ENCODE data around the gene FBXO9.

The FBXO9 gene

GRCh38 chr6:53069427-53069826 is 4.2 kb downstream of the FBXO9 start:
- DNase-seq = no peak

GRCh38 chr6:53070806-53071205 is 5.6 kb downstream of the FBXO9 start:
- DNase-seq = no peak
- in situ Hi-C loops (cut with HindIII; ENCODE audit: low pct_ligation_motif_present, low pct_unique_long_range_greater_than_20kb, low sequenced_read_pairs) = no loop called here

More at GRCh38 chr6:53069427-53069826, 4.2 kb downstream of the FBXO9 start:
- in situ Hi-C loops (cut with HindIII; ENCODE audit: low pct_ligation_motif_present, low pct_unique_long_range_greater_than_20kb, low sequenced_read_pairs) = no loop called here

- DNase-seq = no peak
- in situ Hi-C loops (cut with HindIII; ENCODE audit: low pct_ligation_motif_present, low pct_unique_long_range_greater_than_20kb, low sequenced_read_pairs) = no loop called here
Measured at GRCh38 chr6:53074347-53074746, 9.1 kb downstream of the FBXO9 start.

GRCh38 chr6:53080813-53081212 is 15.6 kb downstream of the FBXO9 start:
- in situ Hi-C loops (cut with HindIII; ENCODE audit: low pct_ligation_motif_present, low pct_unique_long_range_greater_than_20kb, low sequenced_read_pairs) = no loop called here
- DNase-seq = no peak

- in situ Hi-C loops (cut with HindIII; ENCODE audit: low pct_ligation_motif_present, low pct_unique_long_range_greater_than_20kb, low sequenced_read_pairs) = no loop called here
- DNase-seq = no peak
Measured at GRCh38 chr6:53086302-53086701, 21.1 kb downstream of the FBXO9 start.

GRCh38 chr6:53089948-53090347 is 24.7 kb downstream of the FBXO9 start:
- in situ Hi-C loops (cut with HindIII; ENCODE audit: low pct_ligation_motif_present, low pct_unique_long_range_greater_than_20kb, low sequenced_read_pairs) = no loop called here

GRCh38 chr6:53090576-53090975 is 25.4 kb downstream of the FBXO9 start:
- in situ Hi-C loops (cut with HindIII; ENCODE audit: low pct_ligation_motif_present, low pct_unique_long_range_greater_than_20kb, low sequenced_read_pairs) = no loop called here
- DNase-seq = no peak

More at GRCh38 chr6:53089948-53090347, 24.7 kb downstream of the FBXO9 start:
- DNase-seq = no peak

GRCh38 chr6:53095270-53095669 is 30.1 kb downstream of the FBXO9 start:
- in situ Hi-C loops (cut with HindIII; ENCODE audit: low pct_ligation_motif_present, low pct_unique_long_range_greater_than_20kb, low sequenced_read_pairs) = no loop called here
- DNase-seq = no peak

- peak; percentile 6 for DNase-seq
- in situ Hi-C loops (cut with HindIII; ENCODE audit: low pct_ligation_motif_present, low pct_unique_long_range_greater_than_20kb, low sequenced_read_pairs) = no loop called here
Measured at GRCh38 chr6:53095716-53096115, 30.5 kb downstream of the FBXO9 start.

- in situ Hi-C loops (cut with HindIII; ENCODE audit: low pct_ligation_motif_present, low pct_unique_long_range_greater_than_20kb, low sequenced_read_pairs) = no loop called here
- DNase-seq = no peak
Measured at GRCh38 chr6:53100561-53100960, 35.4 kb downstream of the FBXO9 start.

GRCh38 chr6:53101006-53101405 is 35.8 kb downstream of the FBXO9 start:
- in situ Hi-C loops (cut with HindIII; ENCODE audit: low pct_ligation_motif_present, low pct_unique_long_range_greater_than_20kb, low sequenced_read_pairs) = no loop called here
- DNase-seq = no peak

GRCh38 chr6:53103993-53104675 is 38.9 kb downstream of the FBXO9 start:
- peak; percentile 55 for DNase-seq

GRCh38 chr6:53104916-53105315 is 39.7 kb downstream of the FBXO9 start:
- no peak for DNase-seq
- in situ Hi-C loops (cut with HindIII; ENCODE audit: low pct_ligation_motif_present, low pct_unique_long_range_greater_than_20kb, low sequenced_read_pairs) = no loop called here

More at GRCh38 chr6:53103993-53104675, 38.9 kb downstream of the FBXO9 start:
- in situ Hi-C loops (cut with HindIII; ENCODE audit: low pct_ligation_motif_present, low pct_unique_long_range_greater_than_20kb, low sequenced_read_pairs) = no loop called here

GRCh38 chr6:53107091-53107490 is 41.9 kb downstream of the FBXO9 start:
- peak; percentile 87 for DNase-seq
- in situ Hi-C loops (cut with HindIII; ENCODE audit: low pct_ligation_motif_present, low pct_unique_long_range_greater_than_20kb, low sequenced_read_pairs) = no loop called here

- in situ Hi-C loops (cut with HindIII; ENCODE audit: low pct_ligation_motif_present, low pct_unique_long_range_greater_than_20kb, low sequenced_read_pairs) = no loop called here
- DNase-seq = no peak
Measured at GRCh38 chr6:53109612-53110011, 44.4 kb downstream of the FBXO9 start.

- no peak for DNase-seq
- in situ Hi-C loops (cut with HindIII; ENCODE audit: low pct_ligation_motif_present, low pct_unique_long_range_greater_than_20kb, low sequenced_read_pairs) = no loop called here
Measured at GRCh38 chr6:53111865-53112264, 46.7 kb downstream of the FBXO9 start.

- no peak for DNase-seq
- in situ Hi-C loops (cut with HindIII; ENCODE audit: low pct_ligation_motif_present, low pct_unique_long_range_greater_than_20kb, low sequenced_read_pairs) = no loop called here
Measured at GRCh38 chr6:53112404-53112803, 47.2 kb downstream of the FBXO9 start.

GRCh38 chr6:53112871-53113270 is 47.7 kb downstream of the FBXO9 start:
- in situ Hi-C loops (cut with HindIII; ENCODE audit: low pct_ligation_motif_present, low pct_unique_long_range_greater_than_20kb, low sequenced_read_pairs) = no loop called here
- DNase-seq = no peak

- in situ Hi-C loops (cut with HindIII; ENCODE audit: low pct_ligation_motif_present, low pct_unique_long_range_greater_than_20kb, low sequenced_read_pairs) = no loop called here
- DNase-seq = no peak
Measured at GRCh38 chr6:53113742-53114141, 48.5 kb downstream of the FBXO9 start.

- no peak for DNase-seq
- in situ Hi-C loops (cut with HindIII; ENCODE audit: low pct_ligation_motif_present, low pct_unique_long_range_greater_than_20kb, low sequenced_read_pairs) = no loop called here
Measured at GRCh38 chr6:53115113-53115512, 49.9 kb downstream of the FBXO9 start.

GRCh38 chr6:53115741-53116140 is 50.5 kb downstream of the FBXO9 start:
- DNase-seq = no peak

More at GRCh38 chr6:53115741-53116140, 50.5 kb downstream of the FBXO9 start:
- in situ Hi-C loops (cut with HindIII; ENCODE audit: low pct_ligation_motif_present, low pct_unique_long_range_greater_than_20kb, low sequenced_read_pairs) = no loop called here

Measured in ACHN (cell line).